Neural progenitor cell (in vitro differentiated cells): ENCODE measurements around the gene CDK12. TPM values are rescaled to one million over a fixed set of nuclear protein-coding genes. Genes with fewer than 3 reads are reported as not detected.
"Not testable (repeated sequence)": the region's sequence is repeated elsewhere in the genome, so short reads cannot be mapped to it uniquely, and the experiment has no call there.

Source experiments
- DNase-seq: peaks from one replicate; pipeline ENCODE4 v3.0.0-alpha.2; 2016; ENCODE audit warnings: low spot score
- H2AFZ ChIP-seq: fragments of 200-600 bp; sonication (generic); replicated peaks from 2 replicates; pipeline ENCODE4 v1.6.1; 2016; ENCODE audit warnings: antibody characterized with exemption
- H3F3A ChIP-seq: fragments of 200-600 bp; sonication (generic); 2 replicates; pipeline ENCODE4 v1.6.1; 2016; ENCODE audit warnings: antibody characterized with exemption, low read depth
- H3K27ac ChIP-seq: fragments of 200-600 bp; sonication (generic); 2 replicates; pipeline ENCODE4 v1.5.1; 2016; ENCODE audit warnings: mild to moderate bottlenecking
- H3K27me3 ChIP-seq: fragments of 200-600 bp; sonication (generic); 2 replicates; pipeline ENCODE4 v1.6.1; 2016; ENCODE audit warnings: mild to moderate bottlenecking, moderate library complexity
- H3K36me3 ChIP-seq: fragments of 200-600 bp; sonication (generic); 2 replicates; pipeline ENCODE4 v1.5.1; 2016
- H3K4me1 ChIP-seq: fragments of 200-600 bp; sonication (generic); 2 replicates; pipeline ENCODE4 v1.6.1; 2016; ENCODE audit warnings: mixed run types
- H3K4me2 ChIP-seq: fragments of 200-600 bp; sonication (generic); 2 replicates; pipeline ENCODE4 v1.6.1; 2016
- H3K4me3 ChIP-seq: fragments of 200-600 bp; sonication (generic); 2 replicates; pipeline ENCODE4 v1.5.1; 2016
- H3K79me2 ChIP-seq: fragments of 200-600 bp; sonication (generic); 2 replicates; pipeline ENCODE4 v1.6.1; 2016; ENCODE audit warnings: low read depth
- H3K9ac ChIP-seq: fragments of 200-600 bp; sonication (generic); 2 replicates; pipeline ENCODE4 v1.6.1; 2016
- H3K9me3 ChIP-seq: fragments of 200-600 bp; sonication (generic); 2 replicates; pipeline ENCODE4 v1.5.1; 2016; ENCODE audit warnings: low read depth
- H4K20me1 ChIP-seq: fragments of 200-600 bp; sonication (generic); 2 replicates; pipeline ENCODE4 v1.6.1; 2016; ENCODE audit warnings: low read depth
- H3K27ac Mint-ChIP-seq: 3 replicates; pipeline ENCODE4 v1.8.0; 2021; ENCODE audit warnings: mixed read lengths
- H3K27me3 Mint-ChIP-seq: 2 replicates; pipeline ENCODE4 v1.8.0; 2022; ENCODE audit warnings: low read depth, mild to moderate bottlenecking, inconsistent platforms, moderate library complexity, mixed read lengths; ENCODE audit not compliant: insufficient read depth
- H3K36me3 Mint-ChIP-seq: 3 replicates; pipeline ENCODE4 v1.8.0; 2021; ENCODE audit warnings: mixed read lengths
- H3K4me1 Mint-ChIP-seq: 3 replicates; pipeline ENCODE4 v1.8.0; 2021; ENCODE audit warnings: mixed read lengths
- H3K4me3 Mint-ChIP-seq: 3 replicates; pipeline ENCODE4 v1.8.0; 2021; ENCODE audit warnings: mild to moderate bottlenecking, moderate library complexity, mixed read lengths
- H3K9me3 Mint-ChIP-seq: 3 replicates; pipeline ENCODE4 v1.8.0; 2020; ENCODE audit warnings: mixed read lengths
- EZH2 ChIP-seq: fragments of 200-600 bp; sonication (generic); IDR thresholded peaks from 2 replicates; pipeline ENCODE4 v1.6.1; 2017; ENCODE audit warnings: antibody characterized with exemption, mild to moderate bottlenecking, moderate library complexity
- EZH2phosphoT487 ChIP-seq: fragments of 200-600 bp; sonication (generic); IDR thresholded peaks from 2 replicates; pipeline ENCODE4 v1.6.1; 2017; ENCODE audit warnings: antibody characterized with exemption
- total RNA-seq: library from RNA; depleted of rRNA; stranded (reverse); fragments of >200 nt; gene quantifications from 2 replicates; pipeline ENCODE4 v1.2.3, GENCODE V29; 2015; ENCODE audit warnings: low replicate concordance
- TF ChIP-seq, protein P1 (sequence below): fragments of 200-600 bp; sonication (generic); IDR thresholded peaks from 2 replicates; pipeline ENCODE4 v1.5.1; 2017; ENCODE audit warnings: antibody characterized with exemption, mild to moderate bottlenecking

CDK12 gene
- total RNA-seq, 1 donor from 2014 or later: 44.1 TPM

DNA sequence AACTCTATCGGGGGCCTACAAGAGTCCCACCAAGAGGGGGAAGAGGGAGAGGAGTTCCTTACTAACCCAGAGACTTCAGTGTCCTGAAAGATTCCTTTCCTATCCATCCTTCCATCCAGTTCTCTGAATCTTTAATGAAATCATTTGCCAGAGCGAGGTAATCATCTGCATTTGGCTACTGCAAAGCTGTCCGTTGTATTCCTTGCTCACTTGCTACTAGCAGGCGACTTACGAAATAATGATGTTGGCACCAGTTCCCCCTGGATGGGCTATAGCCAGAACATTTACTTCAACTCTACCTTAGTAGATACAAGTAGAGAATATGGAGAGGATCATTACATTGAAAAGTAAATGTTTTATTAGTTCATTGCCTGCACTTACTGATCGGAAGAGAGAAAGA is 70.0 kb downstream of the CDK12 start:
- TF ChIP-seq EZH2: no peak

DNA sequence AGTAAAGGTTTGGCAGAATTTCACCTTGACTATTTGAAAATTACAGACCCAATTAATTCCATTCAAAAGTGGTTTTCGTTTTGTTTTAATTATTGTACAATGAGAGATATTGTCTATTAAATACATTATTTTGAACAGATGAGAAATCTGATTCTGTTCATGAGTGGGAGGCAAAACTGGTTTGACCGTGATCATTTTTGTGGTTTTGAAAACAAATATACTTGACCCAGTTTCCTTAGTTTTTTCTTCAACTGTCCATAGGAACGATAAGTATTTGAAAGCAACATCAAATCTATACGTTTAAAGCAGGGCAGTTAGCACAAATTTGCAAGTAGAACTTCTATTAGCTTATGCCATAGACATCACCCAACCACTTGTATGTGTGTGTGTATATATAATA is 72.6 kb downstream of the CDK12 start:
- Histone ChIP-seq H3K4me2 (no peak overlapping the region), H4K20me1 (peaks cover 3% of the 10 kb centered on the region), H3K27ac (no peak overlapping the region), H3K9me3 (no peaks in the 10 kb centered on the region), H3F3A (no peaks in the 10 kb centered on the region), H3K4me1 (no peaks in the 10 kb centered on the region), H3K4me3 (no peak overlapping the region), H3K9ac (no peak overlapping the region), H3K36me3 (peaks cover 12% of the 10 kb centered on the region), H2AFZ (no peak overlapping the region), H3K27me3 (no peaks in the 10 kb centered on the region), H3K79me2 (no peaks in the 10 kb centered on the region)
- H3K9me3 Mint-ChIP-seq: no peaks in the 10 kb centered on the region
- H3K27ac Mint-ChIP-seq: no peak overlapping the region
- no peaks in the 10 kb centered on the region for H3K27me3 Mint-ChIP-seq
- no peaks in the 10 kb centered on the region for H3K4me1 Mint-ChIP-seq
- TF ChIP-seq EZH2phosphoT487 (no peak), EZH2 (no peak)
- TF ChIP-seq, protein P1, sequence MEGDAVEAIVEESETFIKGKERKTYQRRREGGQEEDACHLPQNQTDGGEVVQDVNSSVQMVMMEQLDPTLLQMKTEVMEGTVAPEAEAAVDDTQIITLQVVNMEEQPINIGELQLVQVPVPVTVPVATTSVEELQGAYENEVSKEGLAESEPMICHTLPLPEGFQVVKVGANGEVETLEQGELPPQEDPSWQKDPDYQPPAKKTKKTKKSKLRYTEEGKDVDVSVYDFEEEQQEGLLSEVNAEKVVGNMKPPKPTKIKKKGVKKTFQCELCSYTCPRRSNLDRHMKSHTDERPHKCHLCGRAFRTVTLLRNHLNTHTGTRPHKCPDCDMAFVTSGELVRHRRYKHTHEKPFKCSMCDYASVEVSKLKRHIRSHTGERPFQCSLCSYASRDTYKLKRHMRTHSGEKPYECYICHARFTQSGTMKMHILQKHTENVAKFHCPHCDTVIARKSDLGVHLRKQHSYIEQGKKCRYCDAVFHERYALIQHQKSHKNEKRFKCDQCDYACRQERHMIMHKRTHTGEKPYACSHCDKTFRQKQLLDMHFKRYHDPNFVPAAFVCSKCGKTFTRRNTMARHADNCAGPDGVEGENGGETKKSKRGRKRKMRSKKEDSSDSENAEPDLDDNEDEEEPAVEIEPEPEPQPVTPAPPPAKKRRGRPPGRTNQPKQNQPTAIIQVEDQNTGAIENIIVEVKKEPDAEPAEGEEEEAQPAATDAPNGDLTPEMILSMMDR: no peak
- DNase-seq: no peak
- H3K36me3 Mint-ChIP-seq: peaks cover 14% of the 10 kb centered on the region
- no peak overlapping the region for H3K4me3 Mint-ChIP-seq

More for the DNA sequence above, 70.0 kb downstream of the CDK12 start:
- Histone ChIP-seq H3K4me3 (no peak overlapping the region), H4K20me1 (peaks cover 19% of the 10 kb centered on the region), H3K79me2 (no peaks in the 10 kb centered on the region), H3K36me3 (peaks cover 13% of the 10 kb centered on the region), H3K4me2 (no peak overlapping the region), H3K9ac (no peak overlapping the region), H3K9me3 (no peaks in the 10 kb centered on the region), H2AFZ (no peak overlapping the region), H3F3A (peaks cover 9% of the 10 kb centered on the region), H3K27me3 (no peaks in the 10 kb centered on the region), H3K27ac (no peak overlapping the region), H3K4me1 (no peaks in the 10 kb centered on the region)
- Mint-ChIP-seq H3K4me1 (no peaks in the 10 kb centered on the region), H3K27me3 (no peaks in the 10 kb centered on the region), H3K9me3 (no peaks in the 10 kb centered on the region), H3K4me3 (no peak overlapping the region), H3K27ac (no peak overlapping the region), H3K36me3 (peaks cover 25% of the 10 kb centered on the region)
- no peak for DNase-seq

GRCh38 chr17:39534768-39535405 is 73.6 kb downstream of the CDK12 start:
- Histone ChIP-seq H3K4me2 (no peak overlapping the region), H3K79me2 (no peaks in the 10 kb centered on the region), H3K4me3 (no peak overlapping the region), H2AFZ (no peak overlapping the region), H3F3A (no peaks in the 10 kb centered on the region), H3K9me3 (no peaks in the 10 kb centered on the region), H3K9ac (no peak overlapping the region), H3K36me3 (peaks cover 2% of the 10 kb centered on the region), H3K27ac (no peak overlapping the region), H3K4me1 (no peaks in the 10 kb centered on the region), H3K27me3 (no peaks in the 10 kb centered on the region), H4K20me1 (no peaks in the 10 kb centered on the region)
- no peak for DNase-seq
- peaks cover 3% of the 10 kb centered on the region for H3K27me3 Mint-ChIP-seq
- H3K4me3 Mint-ChIP-seq: no peak overlapping the region
- peaks cover 12% of the 10 kb centered on the region for H3K36me3 Mint-ChIP-seq
- H3K27ac Mint-ChIP-seq: no peak overlapping the region
- TF ChIP-seq EZH2phosphoT487: no peak
- no peak for TF ChIP-seq EZH2
- TF ChIP-seq, protein P1: no peak
- H3K4me1 Mint-ChIP-seq: no peaks in the 10 kb centered on the region
- H3K9me3 Mint-ChIP-seq: no peaks in the 10 kb centered on the region

DNA sequence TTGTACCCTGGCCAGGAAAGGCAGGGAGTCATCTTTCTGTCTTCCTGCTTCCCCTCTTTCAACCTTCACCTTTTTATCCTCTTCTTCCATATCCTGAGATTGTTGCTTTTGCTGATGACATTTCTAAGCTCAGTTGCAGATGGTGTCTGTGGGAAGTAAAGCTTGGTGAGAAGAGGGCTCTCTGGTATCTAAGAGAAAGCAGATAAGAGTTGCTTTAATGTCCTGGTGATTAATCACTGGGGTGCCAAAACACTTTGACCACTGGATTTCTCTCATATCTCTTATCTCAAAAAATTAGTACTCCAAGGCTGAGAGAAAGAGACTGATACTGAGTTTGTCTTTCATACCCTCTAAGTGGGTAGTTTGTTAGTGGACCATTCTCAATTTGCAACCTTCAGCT is 75.2 kb downstream of the CDK12 start:
- Mint-ChIP-seq H3K36me3 (peaks cover 5% of the 10 kb centered on the region), H3K27ac (no peak overlapping the region), H3K4me3 (no peak overlapping the region), H3K9me3 (no peaks in the 10 kb centered on the region), H3K4me1 (no peaks in the 10 kb centered on the region), H3K27me3 (peaks cover 3% of the 10 kb centered on the region)
- Histone ChIP-seq H3F3A (no peaks in the 10 kb centered on the region), H3K4me3 (no peak overlapping the region), H3K79me2 (no peaks in the 10 kb centered on the region), H3K9ac (no peak overlapping the region), H3K4me1 (no peaks in the 10 kb centered on the region), H3K9me3 (no peaks in the 10 kb centered on the region), H3K36me3 (no peaks in the 10 kb centered on the region), H3K27ac (no peak overlapping the region), H4K20me1 (no peaks in the 10 kb centered on the region), H3K27me3 (no peaks in the 10 kb centered on the region), H2AFZ (no peak overlapping the region), H3K4me2 (no peak overlapping the region)
- no peak for DNase-seq
- TF ChIP-seq EZH2 (no peak), EZH2phosphoT487 (no peak)
- TF ChIP-seq, protein P1: no peak

GRCh38 chr17:39537364-39537763 is 76.1 kb downstream of the CDK12 start:
- H3K9ac ChIP-seq, H3K27ac ChIP-seq, H2AFZ ChIP-seq, H3K27ac Mint-ChIP-seq, H3K79me2 ChIP-seq, H3F3A ChIP-seq, H3K36me3 Mint-ChIP-seq, H3K4me2 ChIP-seq, H3K36me3 ChIP-seq, H3K4me1 Mint-ChIP-seq, H3K9me3 Mint-ChIP-seq, H4K20me1 ChIP-seq, H3K27me3 Mint-ChIP-seq, H3K4me3 ChIP-seq, H3K27me3 ChIP-seq, H3K4me3 Mint-ChIP-seq, H3K9me3 ChIP-seq, H3K4me1 ChIP-seq, DNase-seq: not testable (repeated sequence)
